Mononuclear cell (primary cell): ENCODE data around the gene IPO4. TPM values are rescaled to one million over a fixed set of nuclear protein-coding genes. Genes with fewer than 3 reads are reported as not detected.

Experiments
- H3K27me3 ChIP-seq: 2 replicates; pipeline ENCODE4 v1.6.0; 2011; ENCODE audit warnings: low read length, control low read depth; ENCODE audit not compliant: insufficient read depth
- H3K4me1 ChIP-seq: 2 replicates; pipeline ENCODE4 v1.5.1; 2011; ENCODE audit warnings: mild to moderate bottlenecking, low read length, control low read depth; ENCODE audit not compliant: insufficient read depth
- H3K4me3 ChIP-seq: 2 replicates; pipeline ENCODE4 v1.5.1; 2011; ENCODE audit warnings: mild to moderate bottlenecking, low read length, moderate library complexity
- H3K9me3 ChIP-seq: 2 replicates; pipeline ENCODE4 v1.5.1; 2011; ENCODE audit warnings: low read depth, mild to moderate bottlenecking, control low read depth, low read length
- total RNA-seq: library from RNA; depleted of rRNA; stranded (reverse); fragments of >200 nt; gene quantifications from one replicate; pipeline ENCODE4 v1.2.3, GENCODE V29; 2012

The IPO4 gene
- total RNA-seq, 1 donor: 13.3 TPM

DNA sequence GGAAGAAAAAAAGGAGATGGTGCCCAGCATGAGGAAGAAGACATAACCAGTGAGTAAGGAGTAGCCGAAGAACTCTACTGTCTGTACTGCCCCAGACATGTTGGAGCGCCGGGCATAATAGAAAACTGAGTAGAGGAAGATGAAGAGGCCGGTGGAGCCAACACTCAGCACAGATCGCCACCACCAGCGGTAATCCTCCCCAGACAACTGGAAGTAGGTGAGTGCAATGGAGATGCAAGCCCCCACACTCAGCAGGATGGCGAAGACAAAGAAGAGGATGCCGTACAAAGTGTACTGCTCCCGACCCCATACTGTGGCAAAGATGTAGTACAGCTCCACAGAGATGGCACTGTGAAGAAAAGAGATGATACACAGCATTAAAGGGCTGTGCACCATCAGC lies 844 bp upstream of the IPO4 start:
- Histone ChIP-seq H3K27me3 (no peaks in the 10 kb centered on the region), H3K4me3 (no peak overlapping the region), H3K9me3 (no peaks in the 10 kb centered on the region), H3K4me1 (peaks cover 31% of the 10 kb centered on the region)

DNA sequence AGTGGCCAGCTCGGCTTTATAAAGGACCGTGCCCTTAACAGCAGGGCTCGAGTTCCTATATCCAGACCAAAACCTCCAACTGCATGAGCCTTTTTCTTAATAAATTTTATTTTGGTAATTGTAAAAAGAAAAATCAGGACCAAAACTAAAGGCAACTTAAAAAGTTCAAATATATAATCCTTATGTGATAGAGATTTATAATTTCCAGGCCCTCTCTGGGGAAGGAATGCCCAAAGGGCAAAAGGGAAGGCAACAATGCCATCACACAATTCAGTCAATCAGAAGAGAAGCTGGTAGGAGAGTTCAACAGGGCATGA lies 401 bp upstream of the IPO4 start:
- H3K4me3 ChIP-seq: no peak overlapping the region

DNA sequence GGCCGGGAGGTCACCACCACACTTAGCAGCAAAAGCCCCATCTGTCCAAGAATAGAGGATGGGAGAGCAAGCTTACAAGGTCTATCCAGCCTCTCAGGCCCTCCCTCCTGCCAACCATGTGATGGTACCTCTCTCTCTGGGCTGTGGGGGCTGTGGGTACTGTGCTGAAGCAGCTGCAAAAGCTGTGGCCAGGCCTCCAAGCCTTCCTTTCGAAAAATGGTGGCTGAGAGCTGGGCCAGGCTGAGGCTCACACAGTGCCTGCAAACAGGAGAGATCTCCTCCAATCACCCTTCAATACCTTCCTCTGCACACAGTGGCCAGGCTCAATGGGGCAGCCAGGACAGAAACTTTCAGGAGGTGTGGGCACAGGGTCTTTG lies 1.1 kb downstream of the IPO4 start:
- H3K4me3 ChIP-seq: no peak overlapping the region
- peaks cover 27% of the 10 kb centered on the region for H3K4me1 ChIP-seq

More for the DNA sequence above, 401 bp upstream of the IPO4 start:
- Histone ChIP-seq H3K9me3 (no peaks in the 10 kb centered on the region), H3K27me3 (no peaks in the 10 kb centered on the region), H3K4me1 (peaks cover 27% of the 10 kb centered on the region)

DNA sequence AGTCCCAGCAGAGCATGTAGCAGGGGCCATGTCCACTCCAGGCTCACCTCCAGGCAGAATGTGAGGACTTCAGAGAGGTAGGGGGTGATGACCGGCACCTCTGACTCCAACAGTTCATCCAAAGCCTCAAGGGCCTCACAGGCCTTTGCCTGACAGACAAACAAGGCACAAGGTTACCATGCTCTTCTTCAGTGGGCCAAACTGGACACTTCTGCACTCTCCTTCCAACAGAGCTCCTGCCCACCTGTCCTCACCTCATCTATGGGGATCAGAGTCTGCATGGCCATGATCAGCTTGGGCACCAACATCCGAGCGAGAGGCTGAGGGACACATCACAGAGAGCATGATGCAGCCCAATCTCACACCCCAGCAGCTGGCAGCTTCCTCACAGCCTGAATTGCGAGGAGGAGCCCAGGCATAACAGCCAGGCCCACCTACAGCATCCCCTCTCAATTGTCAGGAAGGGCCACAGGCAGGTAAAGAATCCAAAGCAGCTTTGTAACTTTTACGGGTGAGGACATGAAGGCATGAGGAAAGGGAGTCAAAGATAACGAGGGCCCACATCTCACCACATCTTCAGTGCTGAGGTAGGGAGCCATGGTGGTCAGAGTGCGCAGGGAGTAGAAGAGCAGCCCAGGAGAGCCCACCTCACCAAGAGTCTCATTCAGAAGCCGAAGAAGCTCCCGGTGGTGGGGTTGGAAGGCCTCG lies 1.6 kb downstream of the IPO4 start:
- no peaks in the 10 kb centered on the region for H3K9me3 ChIP-seq
- no peak overlapping the region for H3K4me3 ChIP-seq

More for the DNA sequence above, 1.1 kb downstream of the IPO4 start:
- Histone ChIP-seq H3K9me3 (no peaks in the 10 kb centered on the region), H3K27me3 (no peaks in the 10 kb centered on the region)

DNA sequence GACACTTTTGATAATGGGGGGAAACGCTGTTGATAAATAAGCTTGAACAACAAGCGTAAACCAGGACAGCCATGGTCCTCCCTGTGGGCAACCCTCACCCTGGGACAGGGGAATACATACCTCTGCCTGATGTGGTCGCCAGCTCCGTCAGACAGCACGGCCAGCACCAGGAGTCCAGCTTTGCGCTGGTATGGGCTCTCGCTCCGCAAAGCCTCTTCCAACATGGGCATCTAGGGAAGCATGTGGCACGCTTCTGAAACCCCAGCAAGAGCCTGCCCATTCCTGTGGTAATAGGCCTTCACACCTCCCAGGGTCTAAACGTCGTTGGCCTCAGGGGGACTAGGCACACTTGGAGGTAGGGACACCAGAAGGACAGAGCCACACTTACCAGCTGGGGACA lies 2.9 kb downstream of the IPO4 start:
- H3K27me3 ChIP-seq: no peaks in the 10 kb centered on the region
- H3K4me1 ChIP-seq: peaks cover 27% of the 10 kb centered on the region

More for the DNA sequence above, 1.6 kb downstream of the IPO4 start:
- H3K4me1 ChIP-seq: peaks cover 27% of the 10 kb centered on the region
- no peaks in the 10 kb centered on the region for H3K27me3 ChIP-seq

DNA sequence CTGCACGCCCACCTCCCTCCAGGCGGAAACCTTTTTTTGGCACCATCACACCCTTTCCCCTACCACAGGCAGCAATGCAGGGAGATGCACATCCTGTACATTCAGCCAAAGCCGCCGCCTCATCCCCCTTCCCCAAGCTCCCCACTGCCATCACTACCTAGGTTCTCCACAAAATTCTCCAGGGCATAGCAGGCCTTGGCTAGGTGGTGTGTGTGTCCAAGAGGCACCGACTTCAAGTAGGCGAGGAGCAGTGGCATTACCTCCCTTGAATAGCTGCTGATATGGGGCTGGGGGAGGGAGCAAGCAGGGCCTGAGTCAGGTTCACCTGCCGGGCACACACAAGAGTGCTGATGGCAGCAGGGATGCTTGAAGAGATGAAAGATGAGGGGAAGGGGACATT lies 3.6 kb downstream of the IPO4 start:
- Histone ChIP-seq H3K4me1 (peaks cover 27% of the 10 kb centered on the region), H3K9me3 (no peaks in the 10 kb centered on the region), H3K27me3 (no peaks in the 10 kb centered on the region), H3K4me3 (no peak overlapping the region)

More for the DNA sequence above, 2.9 kb downstream of the IPO4 start:
- Histone ChIP-seq H3K9me3 (no peaks in the 10 kb centered on the region), H3K4me3 (no peak overlapping the region)

DNA sequence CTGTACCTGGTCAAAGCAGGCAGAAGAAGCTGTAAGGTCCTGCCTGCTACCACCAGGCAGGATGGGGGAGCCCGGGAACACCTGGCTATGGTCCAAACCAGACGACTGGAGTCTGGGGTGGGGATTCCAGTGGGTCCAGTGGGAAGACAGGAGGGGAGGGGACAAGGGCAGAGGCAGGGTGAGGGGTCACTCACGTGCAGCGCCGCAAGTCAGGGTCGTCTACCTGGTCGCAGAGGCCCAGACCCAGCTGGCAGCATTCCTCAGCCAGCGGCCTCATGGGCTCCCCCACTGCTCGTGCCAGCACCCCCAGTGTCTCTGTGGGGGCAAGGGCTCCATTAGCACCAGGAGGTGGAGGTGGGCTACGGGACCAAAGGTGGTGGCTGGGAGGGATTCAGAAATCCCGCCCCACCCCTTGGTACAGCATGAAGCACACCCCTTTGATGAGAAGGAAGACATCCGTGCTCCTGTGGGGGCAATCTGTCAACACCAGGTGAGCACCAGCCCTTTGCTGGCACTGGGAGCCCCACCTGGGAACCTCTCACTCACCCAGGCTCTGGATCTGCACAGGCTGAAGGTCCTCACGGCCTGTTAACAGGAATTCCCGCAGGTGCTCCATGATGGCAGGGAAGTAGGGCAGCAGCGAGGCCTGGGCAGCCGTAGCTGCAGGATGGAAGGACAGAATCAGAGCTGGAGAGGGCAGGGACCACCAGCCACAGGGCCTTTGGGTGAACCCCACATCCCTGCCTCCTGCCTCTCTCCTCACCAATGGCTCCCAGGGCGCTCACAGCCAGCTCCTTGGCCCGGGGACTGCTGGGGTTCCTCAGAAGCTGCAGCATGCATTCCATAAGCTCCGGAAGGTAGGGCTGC lies 4.3 kb downstream of the IPO4 start:
- Histone ChIP-seq H3K4me3 (no peak overlapping the region), H3K4me1 (peaks cover 24% of the 10 kb centered on the region), H3K9me3 (no peaks in the 10 kb centered on the region), H3K27me3 (no peaks in the 10 kb centered on the region)

DNA sequence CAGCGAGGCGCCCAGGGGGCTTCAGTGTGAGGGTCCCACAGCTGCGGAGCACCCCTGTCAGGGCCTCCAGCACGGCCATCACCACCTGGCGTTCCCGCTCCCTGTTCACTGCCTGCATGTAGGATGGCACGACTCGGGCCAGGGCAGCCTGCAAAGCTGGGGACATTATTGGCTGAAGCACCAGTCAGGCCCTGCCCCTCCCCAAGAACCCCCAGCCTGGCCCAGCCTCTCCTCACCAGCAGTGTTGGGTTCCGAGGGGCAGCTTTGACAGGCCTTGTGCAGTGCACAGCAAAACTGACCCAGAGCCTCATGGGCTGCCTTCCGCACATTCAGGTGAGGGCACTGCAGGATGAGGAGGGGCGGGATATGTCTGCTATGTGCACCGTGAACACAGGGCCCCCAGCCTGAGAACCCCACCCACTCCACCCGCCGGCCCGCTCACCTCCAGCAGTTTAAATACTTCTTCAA lies 5.6 kb downstream of the IPO4 start:
- H3K4me1 ChIP-seq: peaks cover 13% of the 10 kb centered on the region

DNA sequence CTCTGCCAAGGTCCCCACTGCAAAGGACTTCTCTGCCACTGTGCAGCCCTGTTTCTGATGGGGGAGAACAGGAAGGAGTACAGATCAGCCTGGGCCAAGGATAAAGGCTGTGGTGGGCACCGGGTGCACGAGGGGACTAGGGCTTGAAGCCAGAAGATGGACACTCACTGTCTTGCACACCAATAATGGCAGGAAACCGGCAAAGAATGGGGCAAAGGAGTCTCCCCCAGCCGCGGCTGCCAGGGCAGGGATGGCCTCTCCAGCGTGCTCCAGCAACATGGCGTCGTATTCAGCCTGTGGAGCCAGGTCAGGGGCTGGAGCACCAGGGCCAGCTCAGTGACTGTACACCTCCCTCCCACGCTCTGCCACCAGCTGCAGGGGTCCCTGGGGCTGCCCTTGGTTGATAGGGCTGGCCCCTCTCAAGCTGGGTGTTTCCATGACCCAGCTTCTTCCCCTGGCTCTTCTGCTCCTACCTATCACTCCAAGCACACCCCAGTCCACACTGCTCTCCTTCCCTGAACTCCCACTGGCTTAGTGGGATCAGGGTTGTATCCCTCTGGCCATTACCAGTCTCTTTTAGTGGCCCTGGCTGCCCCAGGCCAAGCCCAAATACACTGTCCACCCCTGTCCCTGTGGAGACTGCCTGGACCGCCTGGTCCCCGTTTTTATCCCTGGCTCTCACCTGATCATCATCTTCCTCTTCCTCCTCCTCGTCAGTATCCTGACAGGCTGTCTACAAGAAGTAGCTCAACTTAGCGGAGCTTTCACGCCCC lies 6.3 kb downstream of the IPO4 start:
- peaks cover 6% of the 10 kb centered on the region for H3K4me1 ChIP-seq
- no peaks in the 10 kb centered on the region for H3K9me3 ChIP-seq
- no peak overlapping the region for H3K4me3 ChIP-seq
- no peaks in the 10 kb centered on the region for H3K27me3 ChIP-seq

More for the DNA sequence above, 5.6 kb downstream of the IPO4 start:
- Histone ChIP-seq H3K4me3 (no peak overlapping the region), H3K9me3 (no peaks in the 10 kb centered on the region), H3K27me3 (no peaks in the 10 kb centered on the region)

DNA sequence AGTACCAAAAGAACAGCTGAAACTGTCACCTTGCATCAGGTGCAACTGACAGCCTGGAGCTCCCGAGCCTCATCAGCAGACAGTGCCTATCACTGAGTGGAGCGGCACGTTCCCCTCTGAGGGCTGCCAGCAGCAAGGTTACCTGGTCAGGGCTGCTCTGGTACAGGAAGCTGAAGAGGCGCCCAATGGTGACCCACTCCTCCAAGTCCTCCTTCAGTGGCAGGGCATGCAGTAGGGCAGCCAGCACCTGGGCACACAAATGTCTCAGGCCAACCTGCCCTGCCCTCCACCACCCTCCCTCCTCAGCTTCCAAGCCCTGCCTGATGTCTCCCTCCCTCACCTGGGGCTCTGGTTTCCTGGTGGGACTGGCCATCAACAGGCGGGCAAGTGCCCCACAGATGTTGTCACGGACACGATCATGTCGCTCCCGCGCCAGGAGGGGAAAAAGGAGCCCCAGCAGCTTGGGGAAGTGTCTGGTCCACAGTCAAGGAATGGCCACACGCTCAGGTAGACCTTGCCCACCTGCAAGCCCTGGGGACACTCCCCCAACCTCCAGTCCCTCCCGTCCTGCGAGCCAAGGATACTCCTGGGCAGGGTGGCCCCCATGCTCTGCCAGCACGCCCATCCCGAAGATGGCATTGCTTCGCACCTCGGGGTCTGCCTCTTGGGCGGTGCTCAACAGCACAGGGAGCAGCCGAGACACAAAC lies 7.1 kb downstream of the IPO4 start:
- no peaks in the 10 kb centered on the region for H3K27me3 ChIP-seq
- H3K4me1 ChIP-seq: no peaks in the 10 kb centered on the region
- H3K9me3 ChIP-seq: no peaks in the 10 kb centered on the region
- H3K4me3 ChIP-seq: no peak overlapping the region

DNA sequence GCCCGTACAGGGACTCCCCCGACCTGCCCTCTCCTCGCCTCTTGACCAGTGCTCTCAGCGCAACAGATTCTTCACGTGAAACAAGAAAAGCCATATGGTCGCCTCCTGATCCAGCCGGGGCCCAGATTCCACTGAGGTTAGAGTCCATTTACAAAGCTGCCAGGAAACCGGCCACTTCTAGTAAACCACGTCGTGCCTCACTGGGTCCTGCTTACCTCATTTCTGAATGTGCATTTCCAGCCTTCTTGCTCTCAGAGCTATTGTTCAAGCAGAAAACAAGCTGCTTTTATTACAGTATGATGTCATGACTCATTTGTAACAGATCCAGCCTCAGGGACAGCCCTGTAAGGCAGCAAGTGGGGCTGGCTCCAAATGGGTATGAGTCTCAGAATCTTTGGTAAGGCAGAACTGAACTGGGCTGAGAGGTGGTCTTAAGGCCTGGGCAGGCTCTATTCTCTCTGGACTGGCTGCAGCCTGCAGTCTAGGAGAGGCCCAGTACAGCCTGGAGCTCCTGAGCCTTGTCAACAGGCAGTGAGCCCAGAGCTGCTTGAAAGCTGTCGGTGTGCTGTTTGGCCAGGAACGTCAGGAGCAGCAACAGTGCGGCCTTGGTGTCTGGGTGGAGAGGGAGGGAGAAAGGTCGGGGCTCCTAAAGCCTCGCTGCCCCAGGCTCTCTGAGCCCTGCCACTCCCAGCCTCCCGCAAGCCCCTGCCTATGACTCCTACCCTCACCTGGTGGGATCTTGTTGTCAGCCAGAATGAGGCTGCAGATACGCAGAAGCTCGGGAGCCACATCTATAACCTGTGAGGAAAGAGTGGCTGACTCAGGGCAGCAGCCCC lies 8.4 kb downstream of the IPO4 start:
- H3K4me3 ChIP-seq: no peak overlapping the region
- H3K27me3 ChIP-seq: no peaks in the 10 kb centered on the region
- no peaks in the 10 kb centered on the region for H3K9me3 ChIP-seq
- no peaks in the 10 kb centered on the region for H3K4me1 ChIP-seq

DNA sequence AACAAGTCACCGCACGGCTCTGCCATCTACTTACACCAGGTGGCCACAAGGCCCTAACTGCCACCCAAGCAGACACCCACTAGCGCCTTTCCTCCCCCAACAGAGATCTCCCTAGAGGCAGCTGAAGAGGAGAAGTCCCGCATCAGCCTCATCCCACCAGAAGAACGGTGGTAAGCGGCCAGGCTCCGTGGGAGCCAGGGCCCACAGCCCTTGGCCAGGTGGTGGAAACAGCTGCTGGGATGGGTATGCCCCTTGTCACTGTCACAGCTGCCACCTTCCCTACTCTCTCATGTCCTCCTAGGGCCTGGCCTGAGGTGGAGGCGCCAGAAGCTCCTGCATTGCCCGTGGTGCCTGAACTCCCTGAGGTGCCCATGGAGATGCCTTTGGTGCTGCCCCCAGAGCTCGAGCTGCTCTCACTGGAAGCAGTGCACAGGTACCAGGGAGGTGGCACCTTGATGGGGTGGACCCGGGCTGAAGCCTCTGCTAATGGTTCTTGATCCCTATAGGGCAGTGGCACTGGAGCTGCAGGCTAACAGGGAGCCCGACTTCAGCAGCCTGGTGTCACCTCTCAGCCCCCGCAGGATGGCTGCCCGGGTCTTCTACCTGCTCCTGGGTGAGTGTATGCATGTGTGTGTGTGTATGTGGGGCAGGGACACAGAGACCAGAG lies 9.2 kb downstream of the IPO4 start:
- H3K4me3 ChIP-seq: no peak overlapping the region
- no peaks in the 10 kb centered on the region for H3K4me1 ChIP-seq
- no peaks in the 10 kb centered on the region for H3K27me3 ChIP-seq
- no peaks in the 10 kb centered on the region for H3K9me3 ChIP-seq

DNA sequence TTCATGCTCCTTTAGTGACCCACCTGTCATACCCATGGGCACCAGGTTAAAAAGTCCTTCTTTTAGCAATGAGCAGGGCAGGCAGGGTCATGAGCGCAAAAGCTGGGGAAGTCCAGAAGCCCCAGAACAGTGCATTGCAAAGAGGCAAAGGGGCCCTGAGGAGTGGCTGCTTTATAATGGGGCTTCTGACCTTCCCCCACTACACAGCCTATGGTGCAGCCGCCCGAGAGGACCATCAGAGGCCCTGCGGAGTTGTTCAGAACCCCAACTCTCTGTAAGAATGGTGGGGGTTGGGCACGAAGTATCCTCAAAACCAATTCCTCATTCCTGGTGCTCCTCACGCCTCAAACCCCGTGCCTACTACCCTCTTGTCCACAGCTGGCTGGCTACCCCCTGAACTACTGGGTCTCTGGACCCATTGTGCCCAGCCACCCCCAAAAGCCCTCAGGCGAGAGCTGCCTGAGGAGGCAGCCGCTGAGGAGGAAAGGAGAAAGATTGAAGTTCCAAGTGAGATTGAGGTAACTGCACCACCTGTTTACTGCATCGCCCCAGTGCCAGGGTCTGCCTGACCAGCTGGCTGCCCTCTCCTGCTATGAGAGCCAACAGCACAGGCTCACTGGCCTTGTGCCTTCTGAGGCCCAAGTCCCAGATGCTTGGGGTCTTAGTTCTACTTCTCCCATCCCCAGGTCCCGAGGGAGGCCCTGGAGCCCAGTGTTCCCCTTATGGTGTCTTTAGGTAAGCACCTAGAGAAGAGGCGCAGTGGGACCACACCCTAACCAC lies 10.0 kb downstream of the IPO4 start:
- Histone ChIP-seq H3K27me3 (no peaks in the 10 kb centered on the region), H3K4me1 (no peaks in the 10 kb centered on the region), H3K4me3 (no peak overlapping the region), H3K9me3 (no peaks in the 10 kb centered on the region)
